Measurements from ENCODE around the gene SLC46A2. TPM values are rescaled to one million over a fixed set of nuclear protein-coding genes. Genes with fewer than 3 reads are reported as not detected.

Gene SLC46A2
- polyA plus RNA-seq, 4 donors: 0.03 to 0.30 TPM; not detected in 2

- no peak overlapping the region for H3K27ac ChIP-seq (ENCODE audit: low read depth in 1 of 3, low read length in 2 of 3)
- no peaks in the 10 kb centered on the region for H3K36me3 ChIP-seq (ENCODE audit: control insufficient read depth in 3 of 3, insufficient read depth in 2 of 3, low read depth in 1 of 3, low read length in 3 of 3)
- no peak overlapping the region for H3K4me3 ChIP-seq (ENCODE audit: low read depth in 1 of 3, low read length in 3 of 3)
- 73 to 91% (median 82%) methylated on average over 2 of the region's 2 CpGs for WGBS, 3 donors
- no peaks in the 10 kb centered on the region for H3K27me3 ChIP-seq (ENCODE audit: control insufficient read depth in 3 of 3, insufficient read depth in 3 of 3, low read length in 3 of 3)
- DNase-seq (no peak), FAIRE-seq (no peak)
- H3K9me3 ChIP-seq (ENCODE audit: control insufficient read depth in 2 of 2, insufficient read depth in 1 of 2, low read depth in 1 of 2, low read length in 1 of 2): peaks cover 0 to 11% of the 10 kb centered on the region in 2 donors
- H3K4me1 ChIP-seq (ENCODE audit: control insufficient read depth in 3 of 3, insufficient read depth in 2 of 3, low read depth in 1 of 3, low read length in 2 of 3): peaks cover 0 to 14% (median 0%) of the 10 kb centered on the region in 3 donors
Measured at GRCh38 chr9:112914524-112914923, 23.8 kb upstream of the SLC46A2 start.

- FAIRE-seq (no peak), DNase-seq (no peak)
- Histone ChIP-seq H3K4me1 (ENCODE audit: control insufficient read depth in 3 of 3, insufficient read depth in 2 of 3, low read depth in 1 of 3, low read length in 2 of 3) (peaks cover 0 to 11% (median 0%) of the 10 kb centered on the region in 3 donors), H3K27ac (ENCODE audit: low read depth in 1 of 3, low read length in 2 of 3) (no peak overlapping the region), H3K36me3 (ENCODE audit: control insufficient read depth in 3 of 3, insufficient read depth in 2 of 3, low read depth in 1 of 3, low read length in 3 of 3) (no peaks in the 10 kb centered on the region), H3K27me3 (ENCODE audit: control insufficient read depth in 3 of 3, insufficient read depth in 3 of 3, low read length in 3 of 3) (no peaks in the 10 kb centered on the region), H3K9me3 (ENCODE audit: control insufficient read depth in 2 of 2, insufficient read depth in 1 of 2, low read depth in 1 of 2, low read length in 1 of 2) (peaks cover 0 to 8% of the 10 kb centered on the region in 2 donors), H3K4me3 (ENCODE audit: low read depth in 1 of 3, low read length in 3 of 3) (no peak overlapping the region)
- 93 to 99% (median 95%) methylated on average over 4 of the region's 4 CpGs for WGBS, 3 donors
Measured at GRCh38 chr9:112913326-112913725, 22.6 kb upstream of the SLC46A2 start.

GRCh38 chr9:112912636-112913035 is 22.0 kb upstream of the SLC46A2 start:
- DNase-seq (no peak), FAIRE-seq (no peak)
- Histone ChIP-seq H3K4me1 (ENCODE audit: control insufficient read depth in 3 of 3, insufficient read depth in 2 of 3, low read depth in 1 of 3, low read length in 2 of 3) (peaks cover 0 to 5% (median 0%) of the 10 kb centered on the region in 3 donors), H3K36me3 (ENCODE audit: control insufficient read depth in 3 of 3, insufficient read depth in 2 of 3, low read depth in 1 of 3, low read length in 3 of 3) (no peaks in the 10 kb centered on the region), H3K9me3 (ENCODE audit: control insufficient read depth in 2 of 2, insufficient read depth in 1 of 2, low read depth in 1 of 2, low read length in 1 of 2) (peaks cover 0 to 3% of the 10 kb centered on the region in 2 donors), H3K27me3 (ENCODE audit: control insufficient read depth in 3 of 3, insufficient read depth in 3 of 3, low read length in 3 of 3) (no peaks in the 10 kb centered on the region), H3K4me3 (ENCODE audit: low read depth in 1 of 3, low read length in 3 of 3) (no peak overlapping the region), H3K27ac (ENCODE audit: low read depth in 1 of 3, low read length in 2 of 3) (no peak overlapping the region)
- WGBS, 3 donors: 83 to 89% (median 87%) methylated on average over 3 of the region's 3 CpGs

- no peaks in the 10 kb centered on the region for H3K4me1 ChIP-seq (ENCODE audit: control insufficient read depth in 3 of 3, insufficient read depth in 2 of 3, low read depth in 1 of 3, low read length in 2 of 3)
- DNase-seq (no peak), FAIRE-seq (no peak)
- H3K36me3 ChIP-seq (ENCODE audit: control insufficient read depth in 3 of 3, insufficient read depth in 2 of 3, low read depth in 1 of 3, low read length in 3 of 3): no peaks in the 10 kb centered on the region
- no peak overlapping the region for H3K27ac ChIP-seq (ENCODE audit: low read depth in 1 of 3, low read length in 2 of 3)
- H3K9me3 ChIP-seq (ENCODE audit: control insufficient read depth in 2 of 2, insufficient read depth in 1 of 2, low read depth in 1 of 2, low read length in 1 of 2): no peaks in the 10 kb centered on the region
- no peaks in the 10 kb centered on the region for H3K27me3 ChIP-seq (ENCODE audit: control insufficient read depth in 3 of 3, insufficient read depth in 3 of 3, low read length in 3 of 3)
- 67 to 91% (median 70%) methylated on average over 2 of the region's 2 CpGs for WGBS, 3 donors
- H3K4me3 ChIP-seq (ENCODE audit: low read depth in 1 of 3, low read length in 3 of 3): no peak overlapping the region
Measured at GRCh38 chr9:112911736-112912135, 21.1 kb upstream of the SLC46A2 start.

GRCh38 chr9:112905084-112905483 is 14.4 kb upstream of the SLC46A2 start:
- 62 to 68% (median 62%) methylated on average over 4 of the region's 4 CpGs for WGBS, 3 donors
- FAIRE-seq: no peak

GRCh38 chr9:112900901-112901300 is 10.2 kb upstream of the SLC46A2 start:
- no peak for FAIRE-seq

More at GRCh38 chr9:112905084-112905483, 14.4 kb upstream of the SLC46A2 start:
- H3K4me1 ChIP-seq (ENCODE audit: control insufficient read depth in 3 of 3, insufficient read depth in 2 of 3, low read depth in 1 of 3, low read length in 2 of 3): no peaks in the 10 kb centered on the region
- H3K9me3 ChIP-seq (ENCODE audit: control insufficient read depth in 2 of 2, insufficient read depth in 1 of 2, low read depth in 1 of 2, low read length in 1 of 2): no peaks in the 10 kb centered on the region
- H3K36me3 ChIP-seq (ENCODE audit: control insufficient read depth in 3 of 3, insufficient read depth in 2 of 3, low read depth in 1 of 3, low read length in 3 of 3): no peaks in the 10 kb centered on the region
- no peak overlapping the region for H3K4me3 ChIP-seq (ENCODE audit: low read depth in 1 of 3, low read length in 3 of 3)
- DNase-seq: no peak
- no peak overlapping the region for H3K27ac ChIP-seq (ENCODE audit: low read depth in 1 of 3, low read length in 2 of 3)
- H3K27me3 ChIP-seq (ENCODE audit: control insufficient read depth in 3 of 3, insufficient read depth in 3 of 3, low read length in 3 of 3): no peaks in the 10 kb centered on the region

GRCh38 chr9:112900488-112900887 is 9.8 kb upstream of the SLC46A2 start:
- DNase-seq (no peak), FAIRE-seq (no peak)
- 73 to 78% (median 78%) methylated on average over 4 of the region's 4 CpGs for WGBS, 3 donors
- Histone ChIP-seq H3K27ac (ENCODE audit: low read depth in 1 of 3, low read length in 2 of 3) (no peak overlapping the region), H3K27me3 (ENCODE audit: control insufficient read depth in 3 of 3, insufficient read depth in 3 of 3, low read length in 3 of 3) (no peaks in the 10 kb centered on the region), H3K9me3 (ENCODE audit: control insufficient read depth in 2 of 2, insufficient read depth in 1 of 2, low read depth in 1 of 2, low read length in 1 of 2) (no peaks in the 10 kb centered on the region), H3K4me1 (ENCODE audit: control insufficient read depth in 3 of 3, insufficient read depth in 2 of 3, low read depth in 1 of 3, low read length in 2 of 3) (no peaks in the 10 kb centered on the region), H3K36me3 (ENCODE audit: control insufficient read depth in 3 of 3, insufficient read depth in 2 of 3, low read depth in 1 of 3, low read length in 3 of 3) (no peaks in the 10 kb centered on the region), H3K4me3 (ENCODE audit: low read depth in 1 of 3, low read length in 3 of 3) (no peak overlapping the region)

More at GRCh38 chr9:112900901-112901300, 10.2 kb upstream of the SLC46A2 start:
- H3K9me3 ChIP-seq (ENCODE audit: control insufficient read depth in 2 of 2, insufficient read depth in 1 of 2, low read depth in 1 of 2, low read length in 1 of 2): no peaks in the 10 kb centered on the region
- no peak overlapping the region for H3K4me3 ChIP-seq (ENCODE audit: low read depth in 1 of 3, low read length in 3 of 3)
- 36 to 56% (median 46%) methylated on average over 1 of the region's 1 CpG for WGBS, 3 donors
- H3K4me1 ChIP-seq (ENCODE audit: control insufficient read depth in 3 of 3, insufficient read depth in 2 of 3, low read depth in 1 of 3, low read length in 2 of 3): no peaks in the 10 kb centered on the region
- H3K27ac ChIP-seq (ENCODE audit: low read depth in 1 of 3, low read length in 2 of 3): no peak overlapping the region
- no peaks in the 10 kb centered on the region for H3K27me3 ChIP-seq (ENCODE audit: control insufficient read depth in 3 of 3, insufficient read depth in 3 of 3, low read length in 3 of 3)
- no peak for DNase-seq
- no peaks in the 10 kb centered on the region for H3K36me3 ChIP-seq (ENCODE audit: control insufficient read depth in 3 of 3, insufficient read depth in 2 of 3, low read depth in 1 of 3, low read length in 3 of 3)

- no peak for DNase-seq
- no peak overlapping the region for H3K27ac ChIP-seq (ENCODE audit: low read depth in 1 of 3, low read length in 2 of 3)
- no peaks in the 10 kb centered on the region for H3K9me3 ChIP-seq (ENCODE audit: control insufficient read depth in 2 of 2, insufficient read depth in 1 of 2, low read depth in 1 of 2, low read length in 1 of 2)
- H3K4me3 ChIP-seq (ENCODE audit: low read depth in 1 of 3, low read length in 3 of 3): no peak overlapping the region
- 34 to 45% (median 40%) methylated on average over 6 of the region's 6 CpGs for WGBS, 3 donors
- FAIRE-seq: no peak
- no peaks in the 10 kb centered on the region for H3K4me1 ChIP-seq (ENCODE audit: control insufficient read depth in 3 of 3, insufficient read depth in 2 of 3, low read depth in 1 of 3, low read length in 2 of 3)
- H3K27me3 ChIP-seq (ENCODE audit: control insufficient read depth in 3 of 3, insufficient read depth in 3 of 3, low read length in 3 of 3): peaks cover 0 to 7% (median 0%) of the 10 kb centered on the region in 3 donors
- H3K36me3 ChIP-seq (ENCODE audit: control insufficient read depth in 3 of 3, insufficient read depth in 2 of 3, low read depth in 1 of 3, low read length in 3 of 3): no peaks in the 10 kb centered on the region
Measured at GRCh38 chr9:112898872-112899311, 8.2 kb upstream of the SLC46A2 start.

- H3K4me3 ChIP-seq (ENCODE audit: low read depth in 1 of 3, low read length in 3 of 3): no peak overlapping the region
- 26 to 50% (median 41%) methylated on average over 3 of the region's 3 CpGs for WGBS, 3 donors
- peaks cover 0 to 1% (median 0%) of the 10 kb centered on the region in 3 donors for H3K36me3 ChIP-seq (ENCODE audit: control insufficient read depth in 3 of 3, insufficient read depth in 2 of 3, low read depth in 1 of 3, low read length in 3 of 3)
- no peaks in the 10 kb centered on the region for H3K9me3 ChIP-seq (ENCODE audit: control insufficient read depth in 2 of 2, insufficient read depth in 1 of 2, low read depth in 1 of 2, low read length in 1 of 2)
- no peak for DNase-seq
- no peak overlapping the region for H3K27ac ChIP-seq (ENCODE audit: low read depth in 1 of 3, low read length in 2 of 3)
- no peaks in the 10 kb centered on the region for H3K4me1 ChIP-seq (ENCODE audit: control insufficient read depth in 3 of 3, insufficient read depth in 2 of 3, low read depth in 1 of 3, low read length in 2 of 3)
- FAIRE-seq: no peak
- H3K27me3 ChIP-seq (ENCODE audit: control insufficient read depth in 3 of 3, insufficient read depth in 3 of 3, low read length in 3 of 3): peaks cover 0 to 28% (median 2%) of the 10 kb centered on the region in 3 donors
Measured at GRCh38 chr9:112896131-112896530, 5.5 kb upstream of the SLC46A2 start.
